Measurements from ENCODE around the gene LRRC36. TPM values are rescaled to one million over a fixed set of nuclear protein-coding genes. Genes with fewer than 3 reads are reported as not detected.

Gene LRRC36
- total and polyA plus RNA-seq, 9 of the 15 experiments (the other 6 are each of a cell fraction or from before 2014, with no cell fraction given) = 0.09 to 0.40 (median 0.17) TPM; not detected in 1

GRCh38 chr16:67305216-67306071, 21.2 kb upstream of the LRRC36 start:
- H4K20me1 ChIP-seq (replicated peaks; ENCODE audit: control insufficient read depth, insufficient read depth, low read length) = no peaks in the 10 kb centered on the region
- H3K4me2 ChIP-seq (ENCODE audit: insufficient read depth, low read length) = peak overlapping the region; percentile 15
- no peak overlapping the region for H3K4me3 ChIP-seq
- no peaks in the 10 kb centered on the region; a peak in 1 of 5 replicates for H3K27me3 ChIP-seq (ENCODE audit: control insufficient read depth in 2 of 2, insufficient read depth in 2 of 2, low read length in 2 of 2)
- CTCF ChIA-PET (ENCODE audit: low intra/inter-chr PET ratio) = no interaction called here
- DNase-seq (ENCODE audit: extremely low read depth in 1 of 4, low spot score in 3 of 4) (peak; percentile 32 to 61 (median 48)), ATAC-seq (peak; percentile 74), FAIRE-seq (no peak)
- H3K4me1 ChIP-seq (replicated peaks in 1 of 2; ENCODE audit: control insufficient read depth in 2 of 2, insufficient read depth in 2 of 2, low read length in 2 of 2) = peaks cover 0 to 10% of the 10 kb centered on the region in 2 experiments; a peak in 1 of 5 replicates
- H2AFZ ChIP-seq (ENCODE audit: low read depth, low read length) = peak overlapping the region; percentile 47; the same call in 1 of the 2 replicates
- intact Hi-C loops (cut with micrococcal nuclease) = no loop called here
- BruUV-seq (replicated peaks) = no TSS peak
- 18% methylated on average over 13 of the region's 13 CpGs for WGBS (ENCODE audit: insufficient coverage, low coverage, missing lambda C conversion rate)
- H3K9me1 ChIP-seq (ENCODE audit: control insufficient read depth, insufficient read depth, low read length) = no peaks in the 10 kb centered on the region
- H3K36me3 ChIP-seq (ENCODE audit: control insufficient read depth, insufficient read depth, low read length) = no peaks in the 10 kb centered on the region
- no peak overlapping the region for H3K27ac ChIP-seq (ENCODE audit: extremely low read depth, low read depth, low read length)
- POLR2A ChIA-PET = interaction anchor here (0.7 kb wide), 1 partner anchor 26 kb away, joined by 3 read pairs; no protein-coding TSS in a partner anchor
- in situ Hi-C loops (cut with MboI) = no loop called here
- H3K9me3 ChIP-seq (replicated peaks; ENCODE audit: control insufficient read depth, insufficient read depth, low read depth, low read length) = no peaks in the 10 kb centered on the region
- peak overlapping the region in 1 of 2 experiments; percentile 17; a peak in 1 of 4 replicates for H3K9ac ChIP-seq (ENCODE audit: insufficient read depth in 1 of 2, low read depth in 2 of 2, low read length in 2 of 2)
- H3K79me2 ChIP-seq (ENCODE audit: control insufficient read depth, insufficient read depth, low read length) = no peaks in the 10 kb centered on the region
- TF ChIP-seq ZNF79 (CRISPR knock-in tag; IDR thresholded peaks at IDR 0.05; ENCODE audit: low read depth) (no peak), ATF1 (CRISPR knock-in tag; IDR thresholded peaks at IDR 0.05) (no peak), ATF1 (tag; IDR thresholded peaks at IDR 0.05) (peak; percentile 32; the same call in 1 of the 2 replicates), FOS (IDR thresholded peaks at IDR 0.05; ENCODE audit: extremely low read depth, insufficient read length) (no peak), ZNF384 (IDR thresholded peaks at IDR 0.05; ENCODE audit: low read depth, low read length) (peak; percentile 55), ILF3 (IDR thresholded peaks at IDR 0.05; ENCODE audit: borderline replicate concordance) (no peak), SMARCE1 (IDR thresholded peaks at IDR 0.05) (peak; percentile 75; the same call in 1 of the 2 replicates), HES1 (IDR thresholded peaks at IDR 0.05; ENCODE audit: low read depth) (no peak), KLF16 (IDR thresholded peaks at IDR 0.05) (no peak), CTCF (IDR thresholded peaks at IDR 0.05 in 2 of 3, conservative IDR thresholded peaks at IDR 0.05 in 1 of 3; ENCODE audit: insufficient read depth in 2 of 3, low read depth in 1 of 3, low read length in 3 of 3) (peak; percentile 15 to 52 (median 36); a peak in 5 of 6 replicates), EHMT2 (IDR thresholded peaks at IDR 0.05) (0 out of 2 replicates have a peak, but pooled peaks have one; percentile 25), SMARCA4 (IDR thresholded peaks at IDR 0.05) (peak; percentile 81), CTCFL (IDR thresholded peaks at IDR 0.05; ENCODE audit: borderline replicate concordance, insufficient read depth, low read depth, low read length, poor library complexity, severe bottlenecking) (peak; percentile 84), ZFPM2 (CRISPR knock-in tag; IDR thresholded peaks at IDR 0.05) (no peak), SMARCC2 (IDR thresholded peaks at IDR 0.05; ENCODE audit: low read depth) (peak; percentile 84; the same call in 1 of the 2 replicates)

Data from K562 (cell line).